ENCODE measurements around the gene RCOR3. TPM values are rescaled to one million over a fixed set of nuclear protein-coding genes. Genes with fewer than 3 reads are reported as not detected.

The RCOR3 gene
- total and polyA plus RNA-seq, 2 donors from 2014 or later = 19.8 to 64.9 TPM

DNA sequence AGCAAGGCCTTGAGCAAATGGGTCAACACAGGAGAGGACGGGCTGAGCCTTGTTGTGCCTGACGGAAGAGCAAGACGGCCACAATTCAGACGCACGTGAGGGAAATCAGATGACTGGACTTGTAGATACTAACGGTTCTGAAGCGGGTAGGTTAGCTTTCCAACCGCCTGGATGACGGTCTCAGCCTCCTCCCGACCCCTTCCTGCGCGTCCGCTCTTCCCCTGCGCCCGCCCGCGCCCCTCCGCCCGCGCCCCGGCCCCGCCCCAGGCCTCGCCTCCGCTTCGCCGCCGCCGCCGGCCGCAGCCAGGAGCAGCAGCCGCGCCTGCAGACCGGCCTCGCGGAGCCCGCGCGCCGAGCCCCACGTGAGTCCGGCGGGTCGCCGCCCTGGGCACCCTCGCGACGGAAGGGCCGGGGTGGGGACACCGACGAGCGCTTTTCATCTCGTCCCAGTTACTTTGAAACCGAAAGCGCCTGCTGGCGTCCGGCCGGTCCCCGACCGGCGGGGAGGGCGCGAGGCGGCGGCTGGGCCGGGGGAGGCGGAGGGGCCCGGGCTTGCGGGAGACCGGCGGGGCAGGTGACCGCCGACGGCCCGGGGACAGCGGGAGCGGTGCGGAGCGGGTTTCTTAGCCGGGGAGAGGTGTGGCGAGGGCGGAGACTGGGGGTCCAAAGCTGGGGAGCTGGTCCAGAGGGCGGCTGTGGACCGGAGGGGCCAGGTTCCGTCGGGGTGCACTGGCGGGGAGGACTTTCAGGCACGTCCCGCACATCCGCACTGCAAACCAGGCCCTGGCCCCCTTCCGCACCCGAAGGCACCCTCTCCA lies 67.6 kb downstream of the RCOR3 start, which contains the start of gene TRAF5:
Gene TRAF5 (plus strand): TSS at position 306 of the 818 bp plus-strand sequence. CDS start 26,407 bp downstream, outside the sequence.
- Histone ChIP-seq H3K9me3 (ENCODE audit: control insufficient read depth in 2 of 3, insufficient read depth in 1 of 3, low read length in 3 of 3) (no peaks in the 10 kb centered on the region), H3K27me3 (ENCODE audit: control insufficient read depth, insufficient read depth, low read length) (no peaks in the 10 kb centered on the region), H3K9ac (ENCODE audit: low read length in 3 of 3) (peak within 1 kb of the TSS; percentile 63 to 77 (median 71)), H3K27ac (ENCODE audit: low read depth in 2 of 2, low read length in 2 of 2) (peak within 1 kb of the TSS; percentile 73 to 80), H3K4me1 (ENCODE audit: control insufficient read depth in 2 of 3, insufficient read depth in 2 of 3, low read depth in 1 of 3, low read length in 3 of 3) (peaks cover 0 to 8% (median 7%) of the 10 kb centered on the region in 3 donors), H3K36me3 (ENCODE audit: control insufficient read depth in 2 of 3, insufficient read depth in 3 of 3, low read length in 3 of 3) (no peaks in the 10 kb centered on the region), H3K4me3 (ENCODE audit: low read length in 3 of 3) (peak within 1 kb of the TSS; percentile 77 to 87 (median 82))
- intact Hi-C loops (cut with DNase I) = no loop called here
- no peak for FAIRE-seq
- TF ChIP-seq, protein P1, sequence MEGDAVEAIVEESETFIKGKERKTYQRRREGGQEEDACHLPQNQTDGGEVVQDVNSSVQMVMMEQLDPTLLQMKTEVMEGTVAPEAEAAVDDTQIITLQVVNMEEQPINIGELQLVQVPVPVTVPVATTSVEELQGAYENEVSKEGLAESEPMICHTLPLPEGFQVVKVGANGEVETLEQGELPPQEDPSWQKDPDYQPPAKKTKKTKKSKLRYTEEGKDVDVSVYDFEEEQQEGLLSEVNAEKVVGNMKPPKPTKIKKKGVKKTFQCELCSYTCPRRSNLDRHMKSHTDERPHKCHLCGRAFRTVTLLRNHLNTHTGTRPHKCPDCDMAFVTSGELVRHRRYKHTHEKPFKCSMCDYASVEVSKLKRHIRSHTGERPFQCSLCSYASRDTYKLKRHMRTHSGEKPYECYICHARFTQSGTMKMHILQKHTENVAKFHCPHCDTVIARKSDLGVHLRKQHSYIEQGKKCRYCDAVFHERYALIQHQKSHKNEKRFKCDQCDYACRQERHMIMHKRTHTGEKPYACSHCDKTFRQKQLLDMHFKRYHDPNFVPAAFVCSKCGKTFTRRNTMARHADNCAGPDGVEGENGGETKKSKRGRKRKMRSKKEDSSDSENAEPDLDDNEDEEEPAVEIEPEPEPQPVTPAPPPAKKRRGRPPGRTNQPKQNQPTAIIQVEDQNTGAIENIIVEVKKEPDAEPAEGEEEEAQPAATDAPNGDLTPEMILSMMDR (IDR thresholded peaks at IDR 0.05; ENCODE audit: borderline replicate concordance, extremely low read depth, insufficient read depth) = no peak
- peak; percentile 50 to 88 (median 70) for DNase-seq

DNA sequence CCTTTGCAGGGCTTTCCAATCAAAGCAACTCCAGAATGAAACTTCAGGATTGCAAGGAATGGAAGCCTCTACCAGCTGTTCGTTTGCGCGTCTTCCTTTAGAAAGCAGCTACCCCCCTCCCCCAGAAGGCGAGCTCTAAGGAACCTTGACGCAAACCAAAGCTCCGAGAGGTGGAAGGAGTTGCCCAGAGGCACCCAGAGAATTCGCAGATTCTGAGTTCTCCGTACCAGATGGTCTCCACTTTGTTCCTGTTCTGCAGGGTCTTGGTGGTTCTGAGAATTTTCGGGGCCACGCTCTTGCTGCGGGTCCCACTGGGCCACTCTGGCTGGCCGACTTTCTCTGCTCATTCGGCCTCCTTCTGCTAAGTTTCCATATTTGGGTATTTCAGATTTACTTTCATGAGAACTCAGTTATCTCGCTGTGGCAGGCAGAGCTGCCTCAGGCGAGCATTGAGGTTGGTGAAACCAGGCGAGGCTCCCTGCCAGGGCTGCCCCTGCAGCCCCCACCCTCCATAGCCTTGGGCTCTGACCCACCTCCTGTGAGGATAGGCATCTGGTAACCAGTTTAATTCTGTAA lies 68.3 kb downstream of the RCOR3 start:
- peak in 4 of 5 donors; percentile 42 to 79 (median 67) for DNase-seq
- intact Hi-C loops (cut with DNase I) = no loop called here

DNA sequence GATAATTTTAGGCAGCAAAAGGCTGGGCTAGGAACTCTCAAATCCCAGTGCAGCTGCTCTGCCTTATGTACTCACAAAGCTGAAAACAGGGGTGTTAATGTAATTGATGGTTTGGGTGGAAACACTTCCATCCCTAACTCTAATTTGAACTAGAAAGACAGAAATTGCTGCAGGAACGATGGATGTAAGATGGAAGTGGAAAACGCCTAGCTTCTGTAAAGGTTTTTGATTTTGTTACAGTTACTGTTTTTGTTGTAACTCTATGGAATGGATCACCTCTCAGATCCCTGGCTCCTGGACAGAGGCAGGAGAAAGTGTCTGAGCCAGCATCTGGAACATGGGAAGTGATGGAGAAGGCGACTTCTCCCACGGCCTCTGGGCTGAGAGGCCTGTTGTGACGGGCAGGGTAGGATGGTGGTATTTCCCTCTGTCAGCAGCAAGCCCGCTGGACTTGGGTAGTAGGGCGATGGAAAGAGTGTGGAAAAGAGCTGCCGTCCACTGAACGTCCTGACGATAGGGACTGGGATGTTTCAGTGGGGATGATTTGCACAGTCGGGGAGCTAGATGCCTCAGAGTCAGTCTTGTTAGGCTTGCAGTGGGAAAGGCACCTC lies 69.0 kb downstream of the RCOR3 start:
- no peaks in the 10 kb centered on the region for H3K36me3 ChIP-seq (ENCODE audit: control insufficient read depth in 2 of 3, insufficient read depth in 3 of 3, low read length in 3 of 3)
- no peaks in the 10 kb centered on the region for H3K27me3 ChIP-seq (ENCODE audit: control insufficient read depth, insufficient read depth, low read length)
- TF ChIP-seq, protein P1 (IDR thresholded peaks at IDR 0.05; ENCODE audit: borderline replicate concordance, extremely low read depth, insufficient read depth) = no peak
- DNase-seq = no peak
- H3K9ac ChIP-seq (ENCODE audit: low read length in 3 of 3) = peak overlapping the region in 1 of 3 donors; percentile 71
- no peaks in the 10 kb centered on the region for H3K9me3 ChIP-seq (ENCODE audit: control insufficient read depth in 2 of 3, insufficient read depth in 1 of 3, low read length in 3 of 3)
- FAIRE-seq = no peak
- peak overlapping the region in 1 of 3 donors; percentile 77 for H3K4me3 ChIP-seq (ENCODE audit: low read length in 3 of 3)
- no peak overlapping the region for H3K27ac ChIP-seq (ENCODE audit: low read depth in 2 of 2, low read length in 2 of 2)
- intact Hi-C loops (cut with DNase I) = no loop called here
- H3K4me1 ChIP-seq (ENCODE audit: control insufficient read depth in 2 of 3, insufficient read depth in 2 of 3, low read depth in 1 of 3, low read length in 3 of 3) = peaks cover 0 to 13% (median 7%) of the 10 kb centered on the region in 3 donors

More for the DNA sequence above, 68.3 kb downstream of the RCOR3 start:
- H3K27ac ChIP-seq (ENCODE audit: low read depth in 2 of 2, low read length in 2 of 2) = peak overlapping the region; percentile 73 to 80
- no peaks in the 10 kb centered on the region for H3K9me3 ChIP-seq (ENCODE audit: control insufficient read depth in 2 of 3, insufficient read depth in 1 of 3, low read length in 3 of 3)
- H3K36me3 ChIP-seq (ENCODE audit: control insufficient read depth in 2 of 3, insufficient read depth in 3 of 3, low read length in 3 of 3) = no peaks in the 10 kb centered on the region
- H3K9ac ChIP-seq (ENCODE audit: low read length in 3 of 3) = peak overlapping the region; percentile 44 to 71 (median 71)
- no peaks in the 10 kb centered on the region for H3K27me3 ChIP-seq (ENCODE audit: control insufficient read depth, insufficient read depth, low read length)
- no peak for FAIRE-seq
- TF ChIP-seq, protein P1 (IDR thresholded peaks at IDR 0.05; ENCODE audit: borderline replicate concordance, extremely low read depth, insufficient read depth) = no peak
- peaks cover 0 to 13% (median 7%) of the 10 kb centered on the region in 3 donors for H3K4me1 ChIP-seq (ENCODE audit: control insufficient read depth in 2 of 3, insufficient read depth in 2 of 3, low read depth in 1 of 3, low read length in 3 of 3)
- peak overlapping the region; percentile 47 to 77 (median 65) for H3K4me3 ChIP-seq (ENCODE audit: low read length in 3 of 3)
